ENCODE measurements around the gene ASXL1.

Gene ASXL1

GRCh38 chr20:32416206-32416605, 58.1 kb downstream of the ASXL1 start:
- Histone ChIP-seq H3K9me3 (no peaks in the 10 kb centered on the region), H3K4me1 (peaks cover 4% of the 10 kb centered on the region), H3K36me3 (replicated peaks) (no peaks in the 10 kb centered on the region; the same call in 1 of the 2 replicates), H3K27me3 (ENCODE audit: low read depth) (no peaks in the 10 kb centered on the region), H3K4me3 (no peak overlapping the region)
- in situ Hi-C loops (cut with MboI; ENCODE audit: low sequenced_read_pairs) = no loop called here
- DNase-seq (ENCODE audit: low spot score in 2 of 2) = no peak

- no peaks in the 10 kb centered on the region for H3K27me3 ChIP-seq (ENCODE audit: low read depth)
- no peak overlapping the region for H3K4me3 ChIP-seq
- 0 out of 2 replicates have a peak, but pooled peaks cover 2% of the 10 kb centered on the region for H3K36me3 ChIP-seq (replicated peaks)
- DNase-seq (ENCODE audit: low spot score in 2 of 2) = no peak
- no peaks in the 10 kb centered on the region for H3K9me3 ChIP-seq
- H3K4me1 ChIP-seq = peaks cover 4% of the 10 kb centered on the region
- in situ Hi-C loops (cut with MboI; ENCODE audit: low sequenced_read_pairs) = no loop called here
Measured at GRCh38 chr20:32418376-32418775, 60.2 kb downstream of the ASXL1 start.

GRCh38 chr20:32421290-32421689, 63.2 kb downstream of the ASXL1 start:
- H3K4me1 ChIP-seq = peaks cover 4% of the 10 kb centered on the region
- in situ Hi-C loops (cut with MboI; ENCODE audit: low sequenced_read_pairs) = no loop called here
- no peaks in the 10 kb centered on the region for H3K27me3 ChIP-seq (ENCODE audit: low read depth)
- no peak for DNase-seq (ENCODE audit: low spot score in 2 of 2)
- 0 out of 2 replicates have a peak, but pooled peaks cover 2% of the 10 kb centered on the region for H3K36me3 ChIP-seq (replicated peaks)
- H3K4me3 ChIP-seq = no peak overlapping the region
- H3K9me3 ChIP-seq = no peaks in the 10 kb centered on the region

- Histone ChIP-seq H3K27me3 (ENCODE audit: low read depth) (no peaks in the 10 kb centered on the region), H3K4me3 (no peak overlapping the region), H3K9me3 (no peaks in the 10 kb centered on the region), H3K4me1 (no peaks in the 10 kb centered on the region), H3K36me3 (replicated peaks) (peaks cover 52% of the 10 kb centered on the region)
- DNase-seq (ENCODE audit: low spot score in 2 of 2) = no peak
- in situ Hi-C loops (cut with MboI; ENCODE audit: low sequenced_read_pairs) = no loop called here
Measured at GRCh38 chr20:32427996-32428395, 69.9 kb downstream of the ASXL1 start.

- in situ Hi-C loops (cut with MboI; ENCODE audit: low sequenced_read_pairs) = no loop called here
- Histone ChIP-seq H3K36me3 (replicated peaks) (peaks cover 65% of the 10 kb centered on the region), H3K4me1 (no peaks in the 10 kb centered on the region), H3K9me3 (no peaks in the 10 kb centered on the region), H3K27me3 (ENCODE audit: low read depth) (no peaks in the 10 kb centered on the region), H3K4me3 (no peak overlapping the region)
- no peak for DNase-seq (ENCODE audit: low spot score in 2 of 2)
Measured at GRCh38 chr20:32429343-32429742, 71.2 kb downstream of the ASXL1 start.

GRCh38 chr20:32429745-32430360, 71.7 kb downstream of the ASXL1 start:
- peaks cover 70% of the 10 kb centered on the region for H3K36me3 ChIP-seq (replicated peaks)
- in situ Hi-C loops (cut with MboI; ENCODE audit: low sequenced_read_pairs) = no loop called here

GRCh38 chr20:32431457-32431856, 73.3 kb downstream of the ASXL1 start:
- in situ Hi-C loops (cut with MboI; ENCODE audit: low sequenced_read_pairs) = no loop called here
- Histone ChIP-seq H3K4me3 (no peak overlapping the region), H3K36me3 (replicated peaks) (peaks cover 86% of the 10 kb centered on the region), H3K4me1 (no peaks in the 10 kb centered on the region), H3K27me3 (ENCODE audit: low read depth) (no peaks in the 10 kb centered on the region), H3K9me3 (no peaks in the 10 kb centered on the region)
- no peak for DNase-seq (ENCODE audit: low spot score in 2 of 2)

More at GRCh38 chr20:32429745-32430360, 71.7 kb downstream of the ASXL1 start:
- no peak for DNase-seq (ENCODE audit: low spot score in 2 of 2)
- Histone ChIP-seq H3K9me3 (no peaks in the 10 kb centered on the region), H3K4me3 (no peak overlapping the region), H3K27me3 (ENCODE audit: low read depth) (no peaks in the 10 kb centered on the region), H3K4me1 (no peaks in the 10 kb centered on the region)

- Histone ChIP-seq H3K9me3 (no peaks in the 10 kb centered on the region), H3K4me3 (no peak overlapping the region), H3K4me1 (no peaks in the 10 kb centered on the region), H3K36me3 (replicated peaks) (peaks cover 95% of the 10 kb centered on the region), H3K27me3 (ENCODE audit: low read depth) (no peaks in the 10 kb centered on the region)
- no peak for DNase-seq (ENCODE audit: low spot score in 2 of 2)
- in situ Hi-C loops (cut with MboI; ENCODE audit: low sequenced_read_pairs) = no loop called here
Measured at GRCh38 chr20:32432277-32432676, 74.1 kb downstream of the ASXL1 start.

- Histone ChIP-seq H3K36me3 (replicated peaks) (peaks cover 89% of the 10 kb centered on the region), H3K4me3 (no peak overlapping the region), H3K4me1 (no peaks in the 10 kb centered on the region), H3K9me3 (no peaks in the 10 kb centered on the region), H3K27me3 (ENCODE audit: low read depth) (no peaks in the 10 kb centered on the region)
- no peak for DNase-seq (ENCODE audit: low spot score in 2 of 2)
- in situ Hi-C loops (cut with MboI; ENCODE audit: low sequenced_read_pairs) = no loop called here
Measured at GRCh38 chr20:32433311-32434021, 75.3 kb downstream of the ASXL1 start.

- DNase-seq (ENCODE audit: low spot score in 2 of 2) = no peak
- Histone ChIP-seq H3K9me3 (no peaks in the 10 kb centered on the region), H3K27me3 (ENCODE audit: low read depth) (no peaks in the 10 kb centered on the region), H3K4me1 (no peaks in the 10 kb centered on the region), H3K36me3 (replicated peaks) (peaks cover 87% of the 10 kb centered on the region), H3K4me3 (no peak overlapping the region)
- in situ Hi-C loops (cut with MboI; ENCODE audit: low sequenced_read_pairs) = no loop called here
Measured at GRCh38 chr20:32434434-32434833, 76.3 kb downstream of the ASXL1 start.

- H3K4me1 ChIP-seq = no peaks in the 10 kb centered on the region; the same call in 1 of the 2 replicates
- H3K4me3 ChIP-seq = no peak overlapping the region
- peaks cover 78% of the 10 kb centered on the region for H3K36me3 ChIP-seq (replicated peaks)
- in situ Hi-C loops (cut with MboI; ENCODE audit: low sequenced_read_pairs) = no loop called here
- H3K9me3 ChIP-seq = no peaks in the 10 kb centered on the region
- DNase-seq (ENCODE audit: low spot score in 2 of 2) = no peak
- no peaks in the 10 kb centered on the region for H3K27me3 ChIP-seq (ENCODE audit: low read depth)
Measured at GRCh38 chr20:32435449-32436107, 77.4 kb downstream of the ASXL1 start.

- H3K4me1 ChIP-seq = peaks cover 6% of the 10 kb centered on the region
- H3K9me3 ChIP-seq = no peaks in the 10 kb centered on the region
- H3K4me3 ChIP-seq = no peak overlapping the region
- in situ Hi-C loops (cut with MboI; ENCODE audit: low sequenced_read_pairs) = no loop called here
- no peaks in the 10 kb centered on the region for H3K27me3 ChIP-seq (ENCODE audit: low read depth)
- H3K36me3 ChIP-seq (replicated peaks) = peaks cover 71% of the 10 kb centered on the region
- DNase-seq (ENCODE audit: low spot score in 2 of 2) = no peak
Measured at GRCh38 chr20:32436142-32436861, 78.2 kb downstream of the ASXL1 start.

GRCh38 chr20:32436968-32437367, 78.8 kb downstream of the ASXL1 start:
- H3K4me3 ChIP-seq = no peak overlapping the region
- peaks cover 6% of the 10 kb centered on the region for H3K4me1 ChIP-seq
- DNase-seq (ENCODE audit: low spot score in 2 of 2) = no peak
- H3K27me3 ChIP-seq (ENCODE audit: low read depth) = no peaks in the 10 kb centered on the region
- peaks cover 64% of the 10 kb centered on the region for H3K36me3 ChIP-seq (replicated peaks)
- no peaks in the 10 kb centered on the region for H3K9me3 ChIP-seq
- in situ Hi-C loops (cut with MboI; ENCODE audit: low sequenced_read_pairs) = no loop called here
